ENCODE results near the gene PTX3. TPM values are rescaled to one million over a fixed set of nuclear protein-coding genes. Genes with fewer than 3 reads are reported as not detected.

Gene PTX3
- total RNA-seq, 1 donor: 216 TPM

DNA sequence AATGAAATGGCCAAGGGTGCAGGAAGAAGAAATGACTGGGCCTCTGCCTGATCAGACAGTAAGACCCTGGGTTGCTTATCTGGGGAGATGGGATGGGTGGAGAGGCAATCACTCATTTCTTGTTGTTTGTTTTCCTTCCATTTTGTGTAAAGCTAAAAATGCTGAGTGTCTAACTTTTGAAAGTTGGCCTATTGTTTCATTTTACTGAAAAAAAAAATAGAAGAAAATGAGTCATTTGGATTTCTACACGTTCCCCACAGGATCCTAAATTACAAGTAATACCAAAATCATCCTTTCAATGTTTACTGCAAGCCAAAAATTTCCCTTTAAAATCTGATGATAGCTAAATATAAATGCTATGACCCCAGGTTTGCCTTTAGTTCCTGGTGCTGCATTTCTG is 30.6 kb downstream of the PTX3 start:
- H3K4me3 ChIP-seq (ENCODE audit: low read depth, low read length): no peak overlapping the region
- TF ChIP-seq, protein P1, sequence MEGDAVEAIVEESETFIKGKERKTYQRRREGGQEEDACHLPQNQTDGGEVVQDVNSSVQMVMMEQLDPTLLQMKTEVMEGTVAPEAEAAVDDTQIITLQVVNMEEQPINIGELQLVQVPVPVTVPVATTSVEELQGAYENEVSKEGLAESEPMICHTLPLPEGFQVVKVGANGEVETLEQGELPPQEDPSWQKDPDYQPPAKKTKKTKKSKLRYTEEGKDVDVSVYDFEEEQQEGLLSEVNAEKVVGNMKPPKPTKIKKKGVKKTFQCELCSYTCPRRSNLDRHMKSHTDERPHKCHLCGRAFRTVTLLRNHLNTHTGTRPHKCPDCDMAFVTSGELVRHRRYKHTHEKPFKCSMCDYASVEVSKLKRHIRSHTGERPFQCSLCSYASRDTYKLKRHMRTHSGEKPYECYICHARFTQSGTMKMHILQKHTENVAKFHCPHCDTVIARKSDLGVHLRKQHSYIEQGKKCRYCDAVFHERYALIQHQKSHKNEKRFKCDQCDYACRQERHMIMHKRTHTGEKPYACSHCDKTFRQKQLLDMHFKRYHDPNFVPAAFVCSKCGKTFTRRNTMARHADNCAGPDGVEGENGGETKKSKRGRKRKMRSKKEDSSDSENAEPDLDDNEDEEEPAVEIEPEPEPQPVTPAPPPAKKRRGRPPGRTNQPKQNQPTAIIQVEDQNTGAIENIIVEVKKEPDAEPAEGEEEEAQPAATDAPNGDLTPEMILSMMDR (IDR thresholded peaks at IDR 0.05; ENCODE audit: insufficient read depth, low read length): no peak
- DNase-seq (ENCODE audit: low read depth): peak; percentile 73

DNA sequence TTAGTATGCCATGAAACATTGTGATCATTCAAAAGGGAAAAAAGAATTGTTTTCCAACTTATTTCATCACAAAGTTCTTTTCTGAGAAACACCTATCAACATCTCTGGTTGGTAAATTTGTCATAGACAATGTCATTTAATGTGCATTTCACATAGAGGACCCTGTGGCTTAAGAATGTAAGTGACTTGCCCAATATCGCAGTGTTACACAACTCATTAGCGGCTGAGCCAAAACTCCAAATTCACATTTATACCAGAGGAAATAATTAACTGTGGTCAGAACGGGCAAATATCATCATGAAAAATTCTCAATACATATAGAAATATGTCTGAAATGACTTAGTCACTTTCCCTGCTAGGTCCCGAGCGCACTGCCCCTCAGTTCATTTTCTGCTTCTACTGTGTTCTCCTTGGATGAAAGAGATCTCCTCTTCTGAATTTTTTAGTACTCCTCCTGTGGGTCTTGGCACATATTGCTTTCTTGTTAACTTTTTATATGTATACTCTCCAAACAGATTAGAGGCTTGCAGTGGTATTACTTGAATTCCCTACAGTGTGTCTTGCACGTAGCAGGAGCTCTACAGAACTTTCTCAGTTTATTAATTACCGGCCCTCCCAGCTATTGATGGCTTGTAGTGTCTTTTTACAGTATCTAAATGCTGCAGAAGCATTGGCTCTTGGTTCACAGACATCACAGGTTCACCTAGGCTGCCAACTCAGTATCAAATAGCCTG is 33.1 kb downstream of the PTX3 start:
- DNase-seq (ENCODE audit: low read depth): no peak
- no peak overlapping the region for H3K4me3 ChIP-seq (ENCODE audit: low read depth, low read length)
- TF ChIP-seq, protein P1 (IDR thresholded peaks at IDR 0.05; ENCODE audit: insufficient read depth, low read length): no peak

DNA sequence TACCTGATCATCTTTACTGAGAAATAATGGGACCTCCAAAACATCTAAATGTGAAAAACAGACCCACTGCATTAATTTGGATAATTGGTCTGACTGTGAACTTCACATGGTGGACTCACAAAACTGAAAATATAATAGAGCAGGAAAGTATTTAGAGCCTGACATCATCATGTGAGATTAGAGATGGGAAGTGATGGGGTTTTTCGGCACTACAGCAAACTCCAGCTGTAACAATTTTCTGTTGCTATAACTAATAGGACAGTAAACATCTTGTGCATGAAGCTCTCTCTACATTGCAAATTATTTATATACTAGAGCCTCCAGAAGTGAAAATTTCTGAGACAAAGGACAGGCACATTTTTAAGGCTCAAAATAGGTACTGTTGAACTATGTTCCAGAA is 34.4 kb downstream of the PTX3 start:
- TF ChIP-seq, protein P1 (IDR thresholded peaks at IDR 0.05; ENCODE audit: insufficient read depth, low read length): no peak
- no peak overlapping the region for H3K4me3 ChIP-seq (ENCODE audit: low read depth, low read length)
- DNase-seq (ENCODE audit: low read depth): peak; percentile 51

DNA sequence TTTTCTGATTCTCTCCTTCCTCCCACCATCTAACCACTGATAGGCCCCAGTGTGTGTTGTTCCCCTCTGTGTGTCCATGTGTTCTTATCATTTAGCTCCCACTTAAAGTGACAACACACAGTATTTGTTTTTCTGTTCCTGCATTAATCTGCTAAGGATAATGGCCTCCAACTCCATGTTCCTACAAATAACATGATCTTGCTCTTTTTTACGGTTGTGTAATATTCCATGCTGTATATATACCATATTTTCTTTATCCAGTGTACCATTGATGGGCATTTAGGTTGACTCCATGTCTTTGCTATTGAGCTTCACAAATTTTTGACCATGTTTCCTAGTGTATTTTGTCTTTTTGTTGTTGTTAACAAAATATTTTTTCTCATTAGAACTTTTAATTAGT is 36.0 kb downstream of the PTX3 start:
- DNase-seq (ENCODE audit: low read depth): no peak
- H3K4me3 ChIP-seq (ENCODE audit: low read depth, low read length): no peak overlapping the region
- TF ChIP-seq, protein P1 (IDR thresholded peaks at IDR 0.05; ENCODE audit: insufficient read depth, low read length): no peak

DNA sequence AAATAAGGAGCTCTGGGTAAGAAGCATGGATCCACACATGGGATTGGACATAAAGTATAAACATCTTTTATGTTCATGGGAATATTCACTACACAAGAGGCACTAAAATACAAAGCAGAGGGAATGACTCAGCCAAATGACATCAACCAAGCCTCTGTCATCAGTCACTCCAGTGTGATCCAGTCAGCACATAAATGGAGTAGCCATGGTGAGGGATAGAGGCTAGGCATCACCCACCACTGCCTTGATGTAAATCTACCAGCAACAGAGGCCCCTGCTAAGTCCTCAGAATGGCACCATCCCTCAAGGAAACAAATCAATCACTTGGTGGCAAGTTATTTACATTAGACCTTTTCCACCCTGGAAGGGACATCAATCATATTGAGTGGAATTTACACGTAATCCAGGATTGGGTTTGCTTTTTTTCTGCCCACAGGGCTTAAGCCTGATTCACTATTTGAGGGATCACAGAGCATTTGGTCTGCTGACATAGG is 39.3 kb downstream of the PTX3 start:
- H3K4me3 ChIP-seq (ENCODE audit: low read depth, low read length): no peak overlapping the region
- TF ChIP-seq, protein P1 (IDR thresholded peaks at IDR 0.05; ENCODE audit: insufficient read depth, low read length): no peak
- DNase-seq (ENCODE audit: low read depth): peak; percentile 54

DNA sequence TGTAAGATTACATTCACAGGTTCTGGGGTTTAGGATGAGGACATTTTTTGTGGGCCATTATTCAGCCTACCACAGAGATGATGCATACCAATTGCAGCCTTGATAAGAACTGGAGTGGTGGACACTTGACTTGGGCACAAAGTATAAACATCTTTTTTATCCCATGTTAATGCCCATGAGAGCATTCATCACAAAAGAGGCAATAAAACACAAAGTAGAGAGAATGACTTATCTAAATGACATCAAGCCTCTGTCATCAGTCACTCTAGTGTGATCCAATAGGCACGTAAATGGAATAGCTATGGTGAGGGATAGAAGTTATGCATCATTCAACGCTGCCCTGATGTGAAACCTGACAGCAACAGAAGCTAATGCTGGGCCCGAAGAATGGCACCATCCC is 40.8 kb downstream of the PTX3 start:
- TF ChIP-seq, protein P1 (IDR thresholded peaks at IDR 0.05; ENCODE audit: insufficient read depth, low read length): no peak
- peak; percentile 51 for DNase-seq (ENCODE audit: low read depth)

More for the DNA sequence above, 40.8 kb downstream of the PTX3 start:
- H3K4me3 ChIP-seq (ENCODE audit: low read depth, low read length): no peak overlapping the region

Measured in fibroblast of the aortic adventitia (primary cell).